BLaER1 (cell line): ENCODE measurements around the gene WDR3.

Source experiments
- H3K27ac ChIP-seq: shearing (Covaris generic); formaldehyde crosslinking; 2 replicates; pipeline ENCODE4 v1.8.1; 2022
- H3K27me3 ChIP-seq: shearing (Covaris generic); formaldehyde crosslinking; 2 replicates; pipeline ENCODE4 v1.8.1; 2022
- H3K36me3 ChIP-seq: shearing (Covaris generic); formaldehyde crosslinking; 2 replicates; pipeline ENCODE4 v1.8.1; 2022
- H3K4me1 ChIP-seq: shearing (Covaris generic); formaldehyde crosslinking; 2 replicates; pipeline ENCODE4 v1.8.1; 2022
- H3K4me2 ChIP-seq: shearing (Covaris generic); formaldehyde crosslinking; 2 replicates; pipeline ENCODE4 v1.8.1; 2022
- H3K4me3 ChIP-seq: shearing (Covaris generic); formaldehyde crosslinking; 2 replicates; pipeline ENCODE4 v1.8.1; 2022
- H3K9ac ChIP-seq: shearing (Covaris generic); formaldehyde crosslinking; 2 replicates; pipeline ENCODE4 v1.8.1; 2022
- H3K9me3 ChIP-seq: shearing (Covaris generic); formaldehyde crosslinking; 2 replicates; pipeline ENCODE4 v1.8.1; 2022
- H4K20me1 ChIP-seq: shearing (Covaris generic); formaldehyde crosslinking; 2 replicates; pipeline ENCODE4 v1.8.1; 2022
- Cebpa-rat ChIP-seq: shearing (Covaris generic); IDR thresholded peaks from 2 replicates; pipeline ENCODE4 v1.8.1; 2022

The WDR3 gene

DNA sequence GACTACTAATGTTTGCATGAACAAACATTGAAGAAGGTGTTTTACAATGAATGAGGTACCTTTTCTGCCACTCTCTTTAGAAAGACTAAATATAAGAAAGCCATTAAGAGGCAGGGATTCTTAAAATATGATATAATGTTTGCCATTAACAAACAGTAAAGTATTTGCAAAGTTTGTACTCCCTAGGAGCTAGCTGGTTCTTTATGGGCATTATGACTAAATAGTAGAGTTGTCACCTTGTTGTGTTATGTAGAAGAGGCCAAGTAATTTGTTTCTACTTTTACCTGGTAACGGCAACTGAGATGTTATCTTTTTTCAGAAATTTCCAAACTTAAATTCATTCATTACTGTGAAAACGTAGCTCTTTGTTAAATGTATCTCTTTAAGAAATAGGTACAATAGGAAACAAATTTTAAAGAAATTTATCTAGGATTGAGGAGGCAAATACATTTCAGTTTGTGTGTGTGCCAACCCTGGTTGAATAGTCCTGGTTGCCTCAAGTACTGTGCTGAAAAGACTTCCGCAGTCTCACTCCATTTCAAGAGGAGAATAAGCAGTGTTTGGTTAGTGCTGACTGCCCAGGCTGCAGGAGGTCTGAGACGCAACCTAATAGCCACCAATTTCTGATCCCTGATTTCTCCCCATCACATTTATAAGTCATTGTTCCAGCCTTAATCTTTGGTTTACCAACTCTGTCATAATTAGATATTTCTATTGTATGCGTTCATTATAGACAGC lies 52.1 kb downstream of the WDR3 start:
- no peak overlapping the region for H3K4me3 ChIP-seq
- H3K36me3 ChIP-seq: no peaks in the 10 kb centered on the region
- no peak overlapping the region for H3K27ac ChIP-seq
- no peaks in the 10 kb centered on the region for H3K9me3 ChIP-seq
- H3K4me1 ChIP-seq: no peaks in the 10 kb centered on the region
- no peaks in the 10 kb centered on the region for H4K20me1 ChIP-seq
- H3K9ac ChIP-seq: no peak overlapping the region
- no peaks in the 10 kb centered on the region for H3K27me3 ChIP-seq
- no peak overlapping the region for H3K4me2 ChIP-seq
- no peak for TF ChIP-seq Cebpa-rat

DNA sequence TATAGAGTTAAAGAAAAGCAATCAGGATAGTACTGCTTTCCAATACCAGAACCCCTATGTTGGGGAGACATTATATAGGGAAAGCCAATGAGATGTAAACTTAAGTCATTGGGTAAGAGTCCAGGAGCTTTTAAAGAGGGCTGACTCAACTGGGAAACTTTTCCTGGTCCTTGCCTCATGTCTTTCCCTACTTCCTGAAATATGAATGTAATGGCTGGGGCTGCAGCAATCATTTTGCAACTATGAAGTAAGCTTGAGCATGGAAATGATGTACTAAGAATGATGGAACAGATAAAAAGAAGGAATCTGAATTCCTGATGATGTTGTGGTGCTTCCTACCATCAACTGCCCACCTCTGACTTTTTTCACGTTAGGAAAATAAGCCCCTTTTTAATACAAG lies 55.7 kb downstream of the WDR3 start:
- Histone ChIP-seq H3K27me3 (no peaks in the 10 kb centered on the region), H3K4me3 (no peak overlapping the region), H4K20me1 (no peaks in the 10 kb centered on the region), H3K4me2 (no peak overlapping the region), H3K36me3 (no peaks in the 10 kb centered on the region), H3K9ac (no peak overlapping the region), H3K27ac (no peak overlapping the region), H3K9me3 (no peaks in the 10 kb centered on the region), H3K4me1 (no peaks in the 10 kb centered on the region)
- no peak for TF ChIP-seq Cebpa-rat

DNA sequence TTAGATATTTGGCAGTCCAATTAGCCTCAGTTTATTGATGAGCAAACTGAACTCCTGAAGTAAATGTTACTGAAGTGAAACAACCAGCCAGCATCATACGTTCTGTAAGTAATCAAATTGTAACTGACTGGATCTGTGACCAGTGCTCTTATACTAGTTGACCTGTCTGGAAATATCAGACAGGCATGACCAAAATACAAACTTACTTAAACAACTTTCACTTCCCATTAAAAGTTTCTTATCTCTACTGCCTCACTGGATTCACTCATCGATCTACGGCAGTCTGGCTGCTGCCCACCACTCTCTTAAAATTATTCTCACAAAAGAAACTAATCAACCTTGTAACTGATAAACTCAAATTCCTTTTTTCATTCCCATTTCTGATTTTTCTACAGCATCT lies 56.4 kb downstream of the WDR3 start:
- no peak for TF ChIP-seq Cebpa-rat
- H3K4me1 ChIP-seq: no peaks in the 10 kb centered on the region

DNA sequence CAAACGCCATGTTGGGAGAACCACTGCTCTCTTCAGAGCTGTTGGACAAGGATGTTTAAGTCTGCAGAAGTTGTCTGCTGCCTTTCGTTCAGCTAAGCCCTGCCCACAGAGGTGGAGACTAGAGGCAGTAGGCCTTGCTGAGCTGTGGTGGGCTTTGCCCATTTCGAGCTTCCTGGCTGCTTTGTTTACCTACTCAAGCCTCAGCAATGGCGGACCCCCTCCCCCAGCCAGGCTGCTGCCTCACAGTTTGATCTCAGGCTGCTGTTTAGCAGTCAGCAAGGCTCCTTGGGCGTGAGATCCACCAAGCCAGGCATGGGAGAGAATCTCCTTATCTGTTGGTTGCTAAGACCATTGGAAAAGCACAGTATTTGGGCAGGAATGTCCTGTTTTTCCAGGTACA lies 74.8 kb downstream of the WDR3 start:
- Histone ChIP-seq H3K4me2 (no peak overlapping the region), H3K27ac (no peak overlapping the region)

More for the DNA sequence above, 56.4 kb downstream of the WDR3 start:
- Histone ChIP-seq H3K9ac (no peak overlapping the region), H3K4me3 (no peak overlapping the region), H4K20me1 (no peaks in the 10 kb centered on the region), H3K4me2 (no peak overlapping the region), H3K9me3 (no peaks in the 10 kb centered on the region), H3K27me3 (no peaks in the 10 kb centered on the region), H3K36me3 (no peaks in the 10 kb centered on the region), H3K27ac (no peak overlapping the region)

DNA sequence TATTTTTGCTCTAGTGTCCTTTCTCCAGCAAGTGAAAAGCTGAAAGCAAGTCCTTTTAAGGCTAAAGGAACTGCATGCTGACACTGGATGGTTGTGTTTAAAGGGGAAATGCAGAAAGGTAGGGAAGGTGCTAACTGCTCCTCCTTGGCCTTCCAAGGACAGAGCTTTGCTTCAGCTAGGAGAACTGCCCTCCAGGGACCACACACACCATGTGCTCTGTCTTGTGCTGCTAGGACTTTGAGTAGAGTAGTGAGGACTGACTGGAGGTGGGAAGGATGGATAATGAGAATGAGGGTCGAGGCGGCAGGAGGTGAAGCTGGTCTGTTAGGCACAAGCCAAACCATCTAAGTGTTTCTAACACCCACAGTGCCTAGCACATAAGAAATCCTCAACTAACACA lies 77.9 kb downstream of the WDR3 start:
- Histone ChIP-seq H3K4me1 (no peaks in the 10 kb centered on the region), H3K27me3 (no peaks in the 10 kb centered on the region), H3K9ac (no peak overlapping the region), H3K36me3 (no peaks in the 10 kb centered on the region), H3K4me2 (no peak overlapping the region), H3K4me3 (no peak overlapping the region), H4K20me1 (no peaks in the 10 kb centered on the region), H3K27ac (no peak overlapping the region), H3K9me3 (no peaks in the 10 kb centered on the region)
- TF ChIP-seq Cebpa-rat: no peak

More for the DNA sequence above, 74.8 kb downstream of the WDR3 start:
- TF ChIP-seq Cebpa-rat: no peak
- no peak overlapping the region for H3K9ac ChIP-seq
- H3K4me3 ChIP-seq: no peak overlapping the region
- H3K36me3 ChIP-seq: no peaks in the 10 kb centered on the region
- H3K4me1 ChIP-seq: no peaks in the 10 kb centered on the region
- H4K20me1 ChIP-seq: no peaks in the 10 kb centered on the region
- H3K27me3 ChIP-seq: no peaks in the 10 kb centered on the region
- H3K9me3 ChIP-seq: no peaks in the 10 kb centered on the region

DNA sequence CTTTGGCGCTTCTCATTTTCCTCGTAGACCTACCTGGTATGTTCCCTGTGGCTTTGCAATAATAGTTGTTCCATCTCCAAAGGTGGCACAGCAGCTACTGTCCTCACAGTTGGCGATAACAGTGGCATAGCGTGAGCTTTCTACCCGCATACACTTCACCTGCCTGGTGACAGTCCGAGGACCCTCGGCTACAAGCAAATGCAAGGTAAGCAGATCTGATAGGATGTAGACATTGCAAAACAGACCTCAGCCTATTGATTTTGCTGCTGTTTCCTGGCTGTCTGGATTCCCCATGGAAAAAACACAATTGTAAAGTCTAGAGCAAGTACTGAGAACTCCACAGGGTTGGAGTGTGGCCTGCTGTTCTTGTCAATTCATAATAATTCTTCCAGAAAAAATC lies 78.5 kb downstream of the WDR3 start:
- Histone ChIP-seq H3K4me3 (no peak overlapping the region), H3K4me2 (no peak overlapping the region), H3K9ac (no peak overlapping the region), H3K27ac (no peak overlapping the region), H3K36me3 (no peaks in the 10 kb centered on the region), H4K20me1 (no peaks in the 10 kb centered on the region), H3K9me3 (no peaks in the 10 kb centered on the region), H3K4me1 (no peaks in the 10 kb centered on the region), H3K27me3 (no peaks in the 10 kb centered on the region)
- no peak for TF ChIP-seq Cebpa-rat

DNA sequence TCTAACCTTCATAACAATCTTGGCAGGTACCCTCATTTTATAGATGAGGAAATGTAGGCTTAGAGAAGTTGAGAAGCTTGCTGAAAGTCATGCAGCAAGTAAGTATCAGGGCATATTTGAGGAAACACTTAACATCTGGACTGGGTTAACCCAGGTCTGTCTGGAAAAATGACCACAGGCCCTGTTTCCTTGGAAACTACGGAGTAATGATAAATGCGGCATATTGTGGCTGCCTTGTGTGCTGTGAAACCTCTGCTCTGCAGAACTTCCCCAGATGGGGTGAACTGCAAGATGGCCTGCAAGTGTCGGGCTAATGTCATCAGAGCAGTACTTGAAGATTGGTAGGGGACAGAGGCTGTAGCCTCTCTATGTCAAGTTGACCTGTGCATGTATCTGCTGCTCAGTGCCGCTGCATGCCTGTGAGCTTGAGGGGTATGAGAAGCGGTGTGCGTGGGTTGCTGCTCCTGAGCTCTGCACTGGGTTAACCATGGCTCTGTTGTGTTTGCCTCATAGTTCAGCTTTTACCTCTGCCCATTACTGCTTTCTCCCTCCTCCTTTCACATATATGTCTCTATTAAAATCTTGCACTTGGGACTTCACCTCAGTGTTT lies 83.1 kb downstream of the WDR3 start:
- H3K36me3 ChIP-seq: no peaks in the 10 kb centered on the region
- TF ChIP-seq Cebpa-rat: no peak
- H3K9me3 ChIP-seq: no peaks in the 10 kb centered on the region
- no peaks in the 10 kb centered on the region for H4K20me1 ChIP-seq
- no peaks in the 10 kb centered on the region for H3K27me3 ChIP-seq
- no peak overlapping the region for H3K4me2 ChIP-seq
- H3K4me1 ChIP-seq: 0 out of 2 replicates have a peak, but pooled peaks cover 8% of the 10 kb centered on the region
- H3K9ac ChIP-seq: no peak overlapping the region
- H3K4me3 ChIP-seq: no peak overlapping the region
- H3K27ac ChIP-seq: no peak overlapping the region

DNA sequence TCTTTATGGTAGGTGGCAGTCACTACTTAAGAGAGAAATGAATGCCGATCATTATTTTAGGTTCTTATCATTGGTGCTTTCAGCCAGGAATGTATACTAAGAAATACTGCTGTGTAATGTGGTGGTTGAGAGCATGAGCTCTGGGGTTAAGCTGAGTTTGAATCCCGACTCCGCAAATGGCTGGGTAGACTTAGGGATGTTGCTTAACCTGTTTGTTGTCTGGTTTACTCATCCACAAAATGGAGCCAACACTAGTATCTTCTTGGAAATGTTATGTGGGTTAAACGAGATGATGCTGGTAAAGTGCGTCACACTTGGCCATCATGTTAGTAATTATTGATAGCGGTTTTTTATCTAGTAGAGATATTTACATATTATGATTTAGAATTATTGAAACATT lies 83.8 kb downstream of the WDR3 start:
- Histone ChIP-seq H3K9me3 (no peaks in the 10 kb centered on the region), H3K4me2 (no peak overlapping the region), H3K27me3 (no peaks in the 10 kb centered on the region), H3K27ac (no peak overlapping the region), H3K4me3 (no peak overlapping the region), H3K4me1 (0 out of 2 replicates have a peak, but pooled peaks cover 8% of the 10 kb centered on the region), H4K20me1 (no peaks in the 10 kb centered on the region), H3K36me3 (no peaks in the 10 kb centered on the region), H3K9ac (no peak overlapping the region)
- no peak for TF ChIP-seq Cebpa-rat

DNA sequence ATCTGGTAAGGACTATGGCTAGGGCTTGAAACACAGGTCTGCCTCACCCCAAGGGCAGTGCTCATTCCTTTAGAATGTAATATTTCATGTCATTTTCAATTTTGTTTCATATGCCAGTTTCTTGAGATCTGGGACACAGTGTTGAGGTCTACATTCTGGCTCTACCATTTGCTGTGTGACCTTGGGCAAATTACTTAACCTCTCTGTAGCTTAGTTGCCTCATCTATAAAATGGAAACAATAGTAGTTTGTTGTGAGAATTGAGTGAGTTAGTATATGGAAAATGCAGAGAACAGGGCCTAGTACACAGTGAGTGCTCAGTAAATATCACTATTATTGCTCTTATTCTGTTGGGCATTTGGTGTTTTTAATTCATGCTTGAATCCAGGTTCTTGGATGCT lies 84.4 kb downstream of the WDR3 start:
- TF ChIP-seq Cebpa-rat: no peak
- Histone ChIP-seq H3K4me3 (no peak overlapping the region), H3K27ac (no peak overlapping the region), H3K9ac (no peak overlapping the region), H3K4me2 (no peak overlapping the region), H4K20me1 (no peaks in the 10 kb centered on the region), H3K27me3 (no peaks in the 10 kb centered on the region), H3K4me1 (0 out of 2 replicates have a peak, but pooled peaks cover 8% of the 10 kb centered on the region), H3K9me3 (no peaks in the 10 kb centered on the region), H3K36me3 (no peaks in the 10 kb centered on the region)
